ENCODE results near the gene CACNB2.

- TF ChIP-seq POLR2AphosphoS5 (IDR thresholded peaks at IDR 0.05; ENCODE audit: low read depth, low read length) (no peak), TAF1 (IDR thresholded peaks at IDR 0.05; ENCODE audit: borderline replicate concordance, low read depth, low read length) (no peak), POLR2A (IDR thresholded peaks at IDR 0.05; ENCODE audit: low read depth, low read length) (no peak)
Observed at GRCh38 chr10:18185621-18186020, 45.4 kb downstream of the CACNB2 start.
